Measurements from ENCODE around the gene CLINT1. TPM values are rescaled to one million over a fixed set of nuclear protein-coding genes. Genes with fewer than 3 reads are reported as not detected.

Gene CLINT1
- total and polyA plus RNA-seq, 9 of the 15 experiments (the other 6 are each of a cell fraction or from before 2014, with no cell fraction given): 23.6 to 125 (median 71.4) TPM

DNA sequence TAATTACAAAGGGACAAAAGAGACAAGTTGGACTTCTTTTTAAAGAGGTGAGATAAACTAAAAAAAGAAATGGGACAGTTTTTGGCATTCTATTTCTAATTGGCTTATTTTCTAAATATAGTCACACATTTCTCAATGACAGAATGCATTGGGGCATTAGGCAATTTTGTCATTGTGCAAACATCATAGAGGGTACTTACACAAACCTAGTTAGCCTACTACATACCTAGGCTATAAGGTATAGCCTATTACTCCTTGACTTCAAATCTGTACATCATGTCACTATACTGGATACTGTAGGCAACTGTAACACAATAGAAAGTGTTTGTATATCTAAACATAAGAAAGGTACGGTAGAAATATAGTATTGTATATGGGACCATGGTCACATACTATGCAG, 59.4 kb downstream of the CLINT1 start (continued):
- TF ChIP-seq, protein P1, sequence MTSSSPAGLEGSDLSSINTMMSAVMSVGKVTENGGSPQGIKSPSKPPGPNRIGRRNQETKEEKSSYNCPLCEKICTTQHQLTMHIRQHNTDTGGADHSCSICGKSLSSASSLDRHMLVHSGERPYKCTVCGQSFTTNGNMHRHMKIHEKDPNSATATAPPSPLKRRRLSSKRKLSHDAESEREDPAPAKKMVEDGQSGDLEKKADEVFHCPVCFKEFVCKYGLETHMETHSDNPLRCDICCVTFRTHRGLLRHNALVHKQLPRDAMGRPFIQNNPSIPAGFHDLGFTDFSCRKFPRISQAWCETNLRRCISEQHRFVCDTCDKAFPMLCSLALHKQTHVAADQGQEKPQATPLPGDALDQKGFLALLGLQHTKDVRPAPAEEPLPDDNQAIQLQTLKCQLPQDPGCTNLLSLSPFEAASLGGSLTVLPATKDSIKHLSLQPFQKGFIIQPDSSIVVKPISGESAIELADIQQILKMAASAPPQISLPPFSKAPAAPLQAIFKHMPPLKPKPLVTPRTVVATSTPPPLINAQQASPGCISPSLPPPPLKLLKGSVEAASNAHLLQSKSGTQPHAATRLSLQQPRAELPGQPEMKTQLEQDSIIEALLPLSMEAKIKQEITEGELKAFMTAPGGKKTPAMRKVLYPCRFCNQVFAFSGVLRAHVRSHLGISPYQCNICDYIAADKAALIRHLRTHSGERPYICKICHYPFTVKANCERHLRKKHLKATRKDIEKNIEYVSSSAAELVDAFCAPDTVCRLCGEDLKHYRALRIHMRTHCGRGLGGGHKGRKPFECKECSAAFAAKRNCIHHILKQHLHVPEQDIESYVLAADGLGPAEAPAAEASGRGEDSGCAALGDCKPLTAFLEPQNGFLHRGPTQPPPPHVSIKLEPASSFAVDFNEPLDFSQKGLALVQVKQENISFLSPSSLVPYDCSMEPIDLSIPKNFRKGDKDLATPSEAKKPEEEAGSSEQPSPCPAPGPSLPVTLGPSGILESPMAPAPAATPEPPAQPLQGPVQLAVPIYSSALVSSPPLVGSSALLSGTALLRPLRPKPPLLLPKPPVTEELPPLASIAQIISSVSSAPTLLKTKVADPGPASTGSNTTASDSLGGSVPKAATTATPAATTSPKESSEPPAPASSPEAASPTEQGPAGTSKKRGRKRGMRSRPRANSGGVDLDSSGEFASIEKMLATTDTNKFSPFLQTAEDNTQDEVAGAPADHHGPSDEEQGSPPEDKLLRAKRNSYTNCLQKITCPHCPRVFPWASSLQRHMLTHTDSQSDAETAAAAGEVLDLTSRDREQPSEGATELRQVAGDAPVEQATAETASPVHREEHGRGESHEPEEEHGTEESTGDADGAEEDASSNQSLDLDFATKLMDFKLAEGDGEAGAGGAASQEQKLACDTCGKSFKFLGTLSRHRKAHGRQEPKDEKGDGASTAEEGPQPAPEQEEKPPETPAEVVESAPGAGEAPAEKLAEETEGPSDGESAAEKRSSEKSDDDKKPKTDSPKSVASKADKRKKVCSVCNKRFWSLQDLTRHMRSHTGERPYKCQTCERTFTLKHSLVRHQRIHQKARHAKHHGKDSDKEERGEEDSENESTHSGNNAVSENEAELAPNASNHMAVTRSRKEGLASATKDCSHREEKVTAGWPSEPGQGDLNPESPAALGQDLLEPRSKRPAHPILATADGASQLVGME (CRISPR knock-in tag; IDR thresholded peaks at IDR 0.05): no peak
- TF ChIP-seq RFX1 (IDR thresholded peaks at IDR 0.05): no peak
- TF ChIP-seq, protein P2, sequence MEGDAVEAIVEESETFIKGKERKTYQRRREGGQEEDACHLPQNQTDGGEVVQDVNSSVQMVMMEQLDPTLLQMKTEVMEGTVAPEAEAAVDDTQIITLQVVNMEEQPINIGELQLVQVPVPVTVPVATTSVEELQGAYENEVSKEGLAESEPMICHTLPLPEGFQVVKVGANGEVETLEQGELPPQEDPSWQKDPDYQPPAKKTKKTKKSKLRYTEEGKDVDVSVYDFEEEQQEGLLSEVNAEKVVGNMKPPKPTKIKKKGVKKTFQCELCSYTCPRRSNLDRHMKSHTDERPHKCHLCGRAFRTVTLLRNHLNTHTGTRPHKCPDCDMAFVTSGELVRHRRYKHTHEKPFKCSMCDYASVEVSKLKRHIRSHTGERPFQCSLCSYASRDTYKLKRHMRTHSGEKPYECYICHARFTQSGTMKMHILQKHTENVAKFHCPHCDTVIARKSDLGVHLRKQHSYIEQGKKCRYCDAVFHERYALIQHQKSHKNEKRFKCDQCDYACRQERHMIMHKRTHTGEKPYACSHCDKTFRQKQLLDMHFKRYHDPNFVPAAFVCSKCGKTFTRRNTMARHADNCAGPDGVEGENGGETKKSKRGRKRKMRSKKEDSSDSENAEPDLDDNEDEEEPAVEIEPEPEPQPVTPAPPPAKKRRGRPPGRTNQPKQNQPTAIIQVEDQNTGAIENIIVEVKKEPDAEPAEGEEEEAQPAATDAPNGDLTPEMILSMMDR (IDR thresholded peaks at IDR 0.05 in 2 of 3, conservative IDR thresholded peaks at IDR 0.05 in 1 of 3; ENCODE audit: insufficient read depth in 2 of 3, low read depth in 1 of 3, low read length in 3 of 3): no peak

All from K562 (cell line).